ENCODE results near the gene BHLHE41.

BHLHE41 gene

DNA sequence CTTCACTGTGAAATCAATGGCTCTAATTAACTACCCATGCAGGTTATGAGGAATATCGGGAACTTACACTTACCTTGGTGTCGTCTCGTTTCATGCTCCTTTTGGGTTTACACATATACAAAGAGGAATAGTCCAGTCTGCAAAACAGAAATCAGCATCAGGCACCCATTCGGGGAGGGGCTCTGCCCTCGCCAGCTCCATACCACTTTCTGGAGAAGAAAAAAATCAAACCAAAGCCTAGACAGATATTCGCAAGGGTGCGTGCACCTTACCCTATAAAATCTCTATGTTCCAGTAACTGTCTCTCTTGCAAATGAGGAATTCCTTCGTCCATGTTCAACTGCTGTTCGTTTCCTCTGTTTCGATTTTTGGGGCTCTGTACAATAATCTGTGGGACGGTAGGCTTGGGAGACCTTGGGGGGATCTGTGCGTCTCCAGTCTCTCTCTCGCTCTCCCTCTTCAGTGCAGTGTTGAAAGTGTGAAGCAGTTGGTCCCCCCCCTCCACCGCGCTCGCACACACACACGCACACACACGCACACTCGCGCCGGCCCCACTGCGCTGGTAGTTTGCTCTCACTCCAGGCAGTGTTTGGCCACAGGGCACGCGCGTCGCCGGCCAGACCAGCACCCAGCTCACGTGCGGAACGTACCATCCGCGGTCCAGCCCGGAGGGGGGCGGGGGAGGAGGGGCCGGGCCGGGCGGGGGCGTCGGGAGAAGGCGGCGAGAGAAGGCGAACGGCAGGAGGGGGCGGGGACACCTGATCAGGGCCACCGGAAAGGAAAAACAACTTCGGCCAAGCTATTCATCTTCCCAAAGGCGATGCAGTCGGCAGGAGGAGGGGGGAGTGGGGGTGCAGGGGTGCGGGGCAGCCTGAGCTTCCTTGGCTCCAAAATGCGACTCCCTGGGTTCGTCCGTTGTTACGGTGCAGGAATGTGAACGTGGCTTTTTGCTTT is at the start of gene BHLHE41:
BHLHE41 (minus strand) TSS at position 592 of the 954 bp plus-strand sequence; CDS start at position 334, 258 bp downstream.
- DNase-seq = no peak

GRCh38 chr12:26172946-26173552 is 48.2 kb upstream of the BHLHE41 start:
- DNase-seq = no peak

DNA sequence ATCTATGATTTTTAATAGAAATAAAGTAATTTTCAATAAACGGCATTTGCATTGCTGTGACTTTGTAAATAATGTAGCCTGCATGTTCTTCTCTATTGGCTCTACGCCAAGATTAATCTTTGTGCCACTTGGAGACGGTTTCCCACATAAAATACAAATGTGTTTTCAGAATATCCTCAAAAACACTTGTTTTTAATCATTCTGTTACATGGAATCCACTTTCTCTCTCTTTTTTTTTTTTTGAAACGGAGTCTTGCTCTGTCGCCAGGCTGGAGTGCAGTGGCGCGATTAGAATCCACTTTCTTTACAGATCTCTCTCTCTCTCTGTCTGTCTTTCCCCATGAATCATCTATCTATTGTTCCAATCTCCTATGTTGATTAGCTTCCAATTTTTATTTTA is 47.7 kb upstream of the BHLHE41 start:
- DNase-seq = no peak

DNA sequence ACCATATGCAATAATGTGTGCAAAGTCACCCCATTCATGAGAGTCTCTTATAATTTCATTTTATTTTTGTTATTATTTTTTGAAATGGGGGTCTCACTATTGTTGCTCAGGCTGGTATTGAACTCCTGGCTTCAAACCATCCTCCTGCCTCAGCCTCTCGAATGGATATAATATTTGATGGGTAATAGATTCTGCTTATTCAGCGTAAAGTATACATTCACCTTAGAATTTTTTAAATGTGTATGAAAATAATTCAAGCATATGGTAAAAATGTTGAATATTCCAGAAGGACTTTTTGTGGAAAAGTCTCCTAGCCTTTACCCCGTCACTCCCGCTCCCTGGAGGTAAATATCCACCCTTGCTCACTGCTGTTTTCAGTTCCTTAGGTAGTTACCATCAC is 47.2 kb upstream of the BHLHE41 start:
- no peak for DNase-seq

GRCh38 chr12:26164118-26164517 is 39.3 kb upstream of the BHLHE41 start:
- no peak for DNase-seq

- DNase-seq = no peak
Observed at GRCh38 chr12:26162905-26163304, 38.1 kb upstream of the BHLHE41 start.

DNA sequence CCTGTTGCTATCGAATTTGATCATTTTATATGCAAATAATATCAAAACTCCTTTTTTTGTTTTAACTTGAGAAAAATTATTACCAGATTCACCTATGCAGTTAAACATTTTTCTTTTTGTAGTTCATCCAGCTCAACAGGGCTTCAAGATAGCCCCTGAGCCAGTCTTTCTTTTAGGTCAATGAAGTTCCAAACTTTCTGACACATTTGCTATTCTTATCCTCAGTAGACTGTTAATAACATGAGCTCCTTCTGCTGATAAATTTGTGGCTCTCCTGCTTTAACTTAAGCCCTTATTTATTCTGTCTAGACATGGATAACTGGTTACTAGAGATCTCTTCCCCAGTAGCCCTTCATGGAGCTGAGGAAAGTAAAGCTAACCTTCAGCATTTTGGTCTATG is 37.3 kb upstream of the BHLHE41 start:
- DNase-seq = no peak

- DNase-seq = no peak
Observed at GRCh38 chr12:26158078-26158764, 33.4 kb upstream of the BHLHE41 start.

GRCh38 chr12:26157001-26157400 is 32.2 kb upstream of the BHLHE41 start:
- no peak for DNase-seq

- DNase-seq = no peak
Observed at GRCh38 chr12:26156201-26156871, 31.5 kb upstream of the BHLHE41 start.

DNA sequence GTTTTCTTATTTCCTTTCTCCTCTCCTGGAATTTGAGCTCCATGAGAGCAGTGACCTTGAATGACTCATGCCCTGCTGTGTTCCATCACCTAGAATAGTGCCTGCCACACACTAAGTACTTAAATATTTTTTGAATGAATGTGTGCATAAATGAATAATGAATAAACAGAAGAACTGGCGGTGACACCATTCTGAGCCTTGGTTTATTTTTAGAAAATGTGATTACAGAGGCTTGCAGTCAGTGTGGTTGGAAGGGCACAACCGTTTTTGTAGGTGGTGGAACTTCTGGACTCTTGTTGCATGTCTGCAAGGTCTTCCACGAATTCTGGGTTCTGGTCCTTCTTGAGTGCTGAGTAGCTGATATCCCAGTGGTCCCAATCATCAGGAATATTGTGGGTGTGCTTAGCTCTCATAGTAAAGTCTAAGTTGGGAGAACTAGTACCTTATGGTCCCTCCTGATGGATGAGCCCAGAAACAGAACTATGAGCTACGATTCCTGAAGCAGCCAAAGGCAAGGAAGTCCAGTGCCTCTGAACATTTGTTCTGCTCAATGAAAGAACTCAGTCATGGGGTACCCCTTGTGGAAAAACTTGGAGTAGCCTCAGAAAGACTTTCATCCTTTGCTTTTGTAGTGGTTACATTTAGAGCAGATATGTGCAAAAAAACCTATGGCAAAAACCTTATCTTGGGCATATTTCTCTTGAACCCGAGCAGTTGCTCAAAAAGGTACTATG is 28.8 kb upstream of the BHLHE41 start:
- DNase-seq = no peak

DNA sequence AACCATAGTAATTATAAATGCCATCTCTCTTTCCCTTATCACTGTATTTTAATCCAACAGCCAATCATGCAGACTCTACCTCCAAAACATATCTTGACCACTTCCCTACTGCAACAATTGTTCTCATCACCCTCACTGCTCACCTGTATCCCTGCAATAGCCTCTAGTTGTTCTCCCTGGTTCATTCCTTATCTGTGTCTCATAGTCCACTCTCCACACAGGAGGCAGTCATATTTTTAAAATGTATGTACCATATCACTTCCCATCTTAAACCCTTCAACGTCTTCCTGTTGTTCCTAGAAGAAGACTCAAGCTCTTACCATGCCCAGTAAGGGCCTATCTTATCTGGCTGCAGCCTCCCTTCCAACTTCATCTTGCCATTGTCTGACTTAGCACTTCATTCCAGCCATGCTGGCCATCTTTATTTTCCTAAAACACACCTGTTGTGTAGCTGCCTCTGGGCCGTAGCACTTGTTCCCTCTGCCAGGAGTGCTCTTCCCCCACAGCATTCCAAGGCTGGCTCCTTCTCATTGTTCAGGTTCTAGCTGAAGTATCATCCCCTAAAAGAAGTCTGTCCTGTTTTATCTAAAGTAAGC is 27.8 kb upstream of the BHLHE41 start:
- no peak for DNase-seq

DNA sequence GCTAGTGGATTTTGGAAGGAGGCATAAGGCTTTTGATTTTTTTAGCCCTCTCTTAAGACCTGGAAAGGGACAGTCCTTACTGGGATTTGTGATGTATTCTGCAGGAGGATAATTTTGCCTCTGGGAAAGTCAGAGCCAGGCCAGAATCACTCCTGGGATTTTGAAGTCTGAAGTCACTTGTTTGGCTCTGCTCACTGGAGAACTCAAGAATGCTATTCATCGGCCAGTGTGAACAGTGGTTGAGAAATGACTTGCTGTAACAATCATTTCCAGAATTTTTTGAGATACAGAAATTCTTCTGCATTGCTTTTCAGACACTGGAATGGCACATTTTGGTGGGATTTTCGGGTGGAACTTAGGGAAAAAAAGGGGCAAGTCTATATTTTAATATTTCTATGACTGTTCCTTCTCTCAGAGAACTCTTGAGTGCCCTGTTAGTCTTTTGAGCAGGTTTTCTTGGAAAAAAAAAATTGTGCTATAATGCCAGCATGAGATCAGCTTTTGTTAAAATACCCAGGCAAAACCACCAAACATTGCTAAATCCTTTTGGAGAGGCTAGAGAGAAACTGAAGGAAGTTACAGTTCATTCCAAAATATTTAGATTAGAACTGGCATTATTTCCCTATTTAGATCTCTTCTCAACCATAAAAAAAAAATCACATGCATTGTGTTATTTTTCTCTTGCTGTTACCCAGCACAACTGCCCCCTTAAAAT is 26.1 kb upstream of the BHLHE41 start:
- DNase-seq = no peak

GRCh38 chr12:26149968-26150500 is 25.2 kb upstream of the BHLHE41 start:
- DNase-seq = no peak

- no peak for DNase-seq
Observed at GRCh38 chr12:26148291-26148690, 23.5 kb upstream of the BHLHE41 start.

DNA sequence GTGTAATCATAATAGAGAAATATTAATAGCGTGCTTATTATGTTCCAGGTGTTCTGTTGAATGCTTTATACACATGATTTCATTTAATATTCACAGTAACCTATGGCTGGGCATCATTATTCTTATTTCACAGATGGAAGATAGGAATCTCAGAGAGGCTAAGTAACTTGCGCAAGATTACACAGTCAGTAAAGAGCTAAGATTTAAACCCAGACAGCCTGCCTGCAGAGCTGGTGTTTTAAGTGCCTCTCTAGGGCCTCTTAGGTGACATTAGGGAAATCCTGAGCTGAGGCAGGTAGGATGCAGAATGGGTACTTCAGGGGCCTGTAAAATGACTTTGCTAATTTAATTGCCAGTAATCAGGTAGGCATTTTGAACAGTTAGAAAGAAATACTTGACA is 18.5 kb upstream of the BHLHE41 start:
- no peak for DNase-seq

DNA sequence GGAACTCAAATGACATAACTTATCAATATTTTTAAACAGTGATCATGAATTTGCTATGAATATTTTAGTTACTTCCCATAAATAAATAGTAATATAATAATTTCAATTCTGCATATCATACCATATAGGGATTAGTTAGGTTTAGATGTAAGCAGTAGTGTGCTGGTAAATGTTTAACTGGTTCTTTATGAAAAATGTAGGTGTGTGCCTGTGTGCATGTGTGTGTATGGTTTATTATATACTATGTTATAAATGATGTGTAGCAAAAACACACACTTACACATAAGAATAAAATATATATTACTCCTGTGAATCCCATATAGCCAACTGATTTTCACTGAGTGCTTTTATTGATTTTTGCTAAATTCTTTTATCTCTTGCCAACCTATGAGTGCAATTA is 14.0 kb upstream of the BHLHE41 start:
- DNase-seq = no peak

- DNase-seq = no peak
Observed at GRCh38 chr12:26136688-26137087, 11.9 kb upstream of the BHLHE41 start.

DNA sequence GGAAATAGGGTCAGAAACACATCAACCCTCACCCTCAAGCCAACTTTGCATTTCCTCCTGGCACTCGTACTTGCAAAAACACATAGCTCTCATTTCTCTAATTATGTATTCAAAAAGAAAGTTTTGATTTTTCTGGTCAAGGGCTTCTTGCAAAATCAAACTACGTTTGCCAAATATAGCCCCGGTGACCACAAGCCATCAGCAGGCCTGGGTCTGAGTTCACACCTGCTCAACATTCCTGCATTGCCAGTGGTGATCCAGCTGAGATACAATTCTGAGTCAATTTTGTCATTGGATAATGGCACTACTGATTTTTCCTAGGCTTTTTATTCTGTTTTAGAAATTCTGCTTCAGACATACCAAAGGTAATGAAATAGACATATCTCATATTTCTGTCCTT is 10.7 kb upstream of the BHLHE41 start:
- DNase-seq = no peak

- no peak for DNase-seq
Observed at GRCh38 chr12:26135010-26135420, 10.2 kb upstream of the BHLHE41 start.

- no peak for DNase-seq
Observed at GRCh38 chr12:26134540-26134939, 9.7 kb upstream of the BHLHE41 start.

All from NCI-H1417 treated with DMSO at 0.1 percent for 48 hours (cell line).